GM23338 (cell line): ENCODE data around the gene PAQR6. TPM values are rescaled to one million over a fixed set of nuclear protein-coding genes. Genes with fewer than 3 reads are reported as not detected.

ENCODE experiments used
- CREB1 ChIP-seq: fragments of 250-450 bp; sonication (Bioruptor Pico); IDR thresholded peaks from 2 replicates; pipeline ENCODE4 v1.5.0; 2020; ENCODE audit warnings: low read depth, mild to moderate bottlenecking, moderate library complexity
- CTCF ChIP-seq, 2 experiments: fragments of 200-600 bp in 1 of 2; sonication (generic) in 1 of 2; conservative IDR thresholded peaks; 2 replicates each; pipeline versions ENCODE4 v1.5.1 to v1.6.1; 2016 to 2017; ENCODE audit warnings: antibody characterized with exemption in 2 of 2, low read depth in 2 of 2, mild to moderate bottlenecking in 2 of 2, moderate library complexity in 1 of 2
- EZH2 ChIP-seq: fragments of 200-600 bp; sonication (generic); IDR thresholded peaks from one replicate; pipeline ENCODE4 v1.8.0; 2017; ENCODE audit warnings: antibody characterized with exemption, mild to moderate bottlenecking, low read depth; ENCODE audit not compliant: unreplicated experiment
- JUNB ChIP-seq: IDR thresholded peaks from one replicate; pipeline ENCODE4 v1.6.1; 2016; ENCODE audit warnings: antibody characterized with exemption; ENCODE audit not compliant: unreplicated experiment
- POLR2AphosphoS5 ChIP-seq: IDR thresholded peaks from 2 replicates; pipeline ENCODE4 v1.6.1; 2016; ENCODE audit warnings: antibody characterized with exemption, low read depth
- REST ChIP-seq: IDR thresholded peaks from one replicate; pipeline ENCODE4 v1.6.1; 2018; ENCODE audit warnings: antibody characterized with exemption; ENCODE audit not compliant: unreplicated experiment
- STAT1 ChIP-seq: IDR thresholded peaks from one replicate; pipeline ENCODE4 v1.6.1; 2016; ENCODE audit warnings: antibody characterized with exemption; ENCODE audit not compliant: unreplicated experiment
- ZNF462 ChIP-seq: fragments of 250-450 bp; sonication (Bioruptor Pico); IDR thresholded peaks from 2 replicates; pipeline ENCODE4 v1.5.0; 2020; ENCODE audit warnings: mild to moderate bottlenecking, moderate library complexity
- polyA plus RNA-seq: library from polyadenylated mRNA; unstranded; fragments of >200 nt; fragmentation: Nextera tagmentation; extraction: Ambion mirVana; gene quantifications from 2 replicates; pipeline ENCODE4 v1.2.1, GENCODE V29; 2016
- total RNA-seq: library from RNA; depleted of rRNA; stranded (reverse); fragments of >200 nt; shearing (Covaris generic); gene quantifications from 2 replicates; pipeline ENCODE4 v1.2.3, GENCODE V29; 2014

PAQR6 gene
- total and polyA plus RNA-seq, 2 experiments from 2014 or later: 2.4 to 4.2 TPM

- no peak for TF ChIP-seq ZNF462
- no peak for TF ChIP-seq JUNB
- TF ChIP-seq POLR2AphosphoS5: no peak
- no peak for TF ChIP-seq REST
- TF ChIP-seq CTCF (conservative IDR thresholded peaks at IDR 0.05; ENCODE audit: low read depth in 2 of 2): no peak
- TF ChIP-seq STAT1: no peak
- TF ChIP-seq CREB1 (CRISPR knock-in tag): no peak
- no peak for TF ChIP-seq EZH2
Measured at GRCh38 chr1:156276966-156277381, 29.1 kb upstream of the PAQR6 start (continued).
